Measurements from ENCODE around the gene ENTPD3. TPM values are rescaled to one million over a fixed set of nuclear protein-coding genes. Genes with fewer than 3 reads are reported as not detected.

The ENTPD3 gene
- total RNA-seq, 1 experiment from 2014 or later, result 6.0 TPM

GRCh38 chr3:40452876-40453730 is 66.1 kb downstream of the ENTPD3 start:
- H3K4me3 ChIP-seq (ENCODE audit: low read length), result peak overlapping the region; percentile 77
- peaks cover 7% of the 10 kb centered on the region for H3F3A ChIP-seq (ENCODE audit: low read length, unreplicated experiment)
- H3K9ac ChIP-seq (ENCODE audit: low read length), result peak overlapping the region; percentile 82
- ChIA-PET POLR2A (ENCODE audit: unreplicated experiment) (no interaction called here), CTCF (no interaction called here)
- peak overlapping the region; percentile 92 for H3K4me2 ChIP-seq (ENCODE audit: low read length)
- no peaks in the 10 kb centered on the region for H3K27me3 ChIP-seq (ENCODE audit: low read length)
- no TSS peak for BruUV-seq (replicated peaks)
- no peaks in the 10 kb centered on the region for H3K9me3 ChIP-seq (ENCODE audit: low read length)
- peaks cover 6% of the 10 kb centered on the region for H4K20me1 ChIP-seq (ENCODE audit: low read length)
- DNase-seq (peak; percentile 99), ATAC-seq (peak; percentile 88)
- peak overlapping the region; percentile 52 for H3K27ac ChIP-seq (ENCODE audit: low read length)
- intact Hi-C loops (cut with micrococcal nuclease), result loop anchor here (1.0 to 2.0 kb wide), 6 partner anchors 24 to 142 kb away; partner anchors contain the start of genes ZNF619 and ZNF621
- no peaks in the 10 kb centered on the region for H3K9me2 ChIP-seq (replicated peaks; ENCODE audit: low read length)
- peak overlapping the region; percentile 92 for H2AFZ ChIP-seq (ENCODE audit: low read length)
- H3K79me2 ChIP-seq (ENCODE audit: low read length), result peaks cover 18% of the 10 kb centered on the region
- peaks cover 6% of the 10 kb centered on the region for H3K36me3 ChIP-seq (ENCODE audit: low read depth, low read length)
- no peak for TF ChIP-seq EZH2 (IDR thresholded peaks at IDR 0.05; ENCODE audit: low read length, unreplicated experiment)
- no peak for TF ChIP-seq EZH2phosphoT487 (IDR thresholded peaks at IDR 0.05; ENCODE audit: borderline replicate concordance, low read length)
- H3K4me1 ChIP-seq (ENCODE audit: insufficient read depth, low read length), result peaks cover 43% of the 10 kb centered on the region

- Histone ChIP-seq H3K27ac (ENCODE audit: low read length) (no peak overlapping the region), H3K79me2 (ENCODE audit: low read length) (peaks cover 26% of the 10 kb centered on the region), H3K9me3 (ENCODE audit: low read length) (no peaks in the 10 kb centered on the region), H3K9ac (ENCODE audit: low read length) (peak overlapping the region; percentile 48), H4K20me1 (ENCODE audit: low read length) (peaks cover 15% of the 10 kb centered on the region), H3K9me2 (replicated peaks; ENCODE audit: low read length) (no peaks in the 10 kb centered on the region), H3K4me3 (ENCODE audit: low read length) (peak overlapping the region; percentile 77), H3K36me3 (ENCODE audit: low read depth, low read length) (peaks cover 15% of the 10 kb centered on the region), H2AFZ (ENCODE audit: low read length) (peak overlapping the region; percentile 83; the same call in 1 of the 2 replicates), H3K4me2 (ENCODE audit: low read length) (peak overlapping the region; percentile 92), H3K4me1 (ENCODE audit: insufficient read depth, low read length) (peaks cover 51% of the 10 kb centered on the region), H3F3A (ENCODE audit: low read length, unreplicated experiment) (peaks cover 7% of the 10 kb centered on the region), H3K27me3 (ENCODE audit: low read length) (no peaks in the 10 kb centered on the region)
- POLR2A ChIA-PET (ENCODE audit: unreplicated experiment), result no interaction called here
- no TSS peak for BruUV-seq (replicated peaks)
- CTCF ChIA-PET, result interaction anchor here (0.6 kb wide), 1 partner anchor 17 kb away, joined by 3 read pairs; no protein-coding TSS in a partner anchor
- intact Hi-C loops (cut with micrococcal nuclease), result loop anchor here (1.0 to 2.0 kb wide), 6 partner anchors 23 to 143 kb away; partner anchors contain the start of genes ZNF619 and ZNF621
- DNase-seq, result no peak
- TF ChIP-seq, protein P1, sequence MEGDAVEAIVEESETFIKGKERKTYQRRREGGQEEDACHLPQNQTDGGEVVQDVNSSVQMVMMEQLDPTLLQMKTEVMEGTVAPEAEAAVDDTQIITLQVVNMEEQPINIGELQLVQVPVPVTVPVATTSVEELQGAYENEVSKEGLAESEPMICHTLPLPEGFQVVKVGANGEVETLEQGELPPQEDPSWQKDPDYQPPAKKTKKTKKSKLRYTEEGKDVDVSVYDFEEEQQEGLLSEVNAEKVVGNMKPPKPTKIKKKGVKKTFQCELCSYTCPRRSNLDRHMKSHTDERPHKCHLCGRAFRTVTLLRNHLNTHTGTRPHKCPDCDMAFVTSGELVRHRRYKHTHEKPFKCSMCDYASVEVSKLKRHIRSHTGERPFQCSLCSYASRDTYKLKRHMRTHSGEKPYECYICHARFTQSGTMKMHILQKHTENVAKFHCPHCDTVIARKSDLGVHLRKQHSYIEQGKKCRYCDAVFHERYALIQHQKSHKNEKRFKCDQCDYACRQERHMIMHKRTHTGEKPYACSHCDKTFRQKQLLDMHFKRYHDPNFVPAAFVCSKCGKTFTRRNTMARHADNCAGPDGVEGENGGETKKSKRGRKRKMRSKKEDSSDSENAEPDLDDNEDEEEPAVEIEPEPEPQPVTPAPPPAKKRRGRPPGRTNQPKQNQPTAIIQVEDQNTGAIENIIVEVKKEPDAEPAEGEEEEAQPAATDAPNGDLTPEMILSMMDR (conservative IDR thresholded peaks at IDR 0.05; ENCODE audit: low read depth, low read length), result no peak
- TF ChIP-seq EZH2phosphoT487 (IDR thresholded peaks at IDR 0.05; ENCODE audit: borderline replicate concordance, low read length) (no peak), EZH2 (IDR thresholded peaks at IDR 0.05; ENCODE audit: low read length, unreplicated experiment) (no peak)
- ATAC-seq, result no peak
These were observed 66.9 kb downstream of the ENTPD3 start for GRCh38 chr3:40453933-40454332.

GRCh38 chr3:40455328-40455727 is 68.3 kb downstream of the ENTPD3 start:
- Histone ChIP-seq H3K4me3 (ENCODE audit: low read length) (no peak overlapping the region), H3K27me3 (ENCODE audit: low read length) (no peaks in the 10 kb centered on the region), H3F3A (ENCODE audit: low read length, unreplicated experiment) (peaks cover 15% of the 10 kb centered on the region), H3K9me2 (replicated peaks; ENCODE audit: low read length) (no peaks in the 10 kb centered on the region), H3K9me3 (ENCODE audit: low read length) (no peaks in the 10 kb centered on the region), H3K4me1 (ENCODE audit: insufficient read depth, low read length) (peaks cover 63% of the 10 kb centered on the region), H3K36me3 (ENCODE audit: low read depth, low read length) (peaks cover 26% of the 10 kb centered on the region), H3K79me2 (ENCODE audit: low read length) (peaks cover 39% of the 10 kb centered on the region), H3K4me2 (ENCODE audit: low read length) (no peak overlapping the region), H3K9ac (ENCODE audit: low read length) (no peak overlapping the region), H4K20me1 (ENCODE audit: low read length) (peaks cover 28% of the 10 kb centered on the region), H3K27ac (ENCODE audit: low read length) (no peak overlapping the region), H2AFZ (ENCODE audit: low read length) (no peak overlapping the region)
- DNase-seq (no peak), ATAC-seq (no peak)
- TF ChIP-seq, protein P1 (conservative IDR thresholded peaks at IDR 0.05; ENCODE audit: low read depth, low read length), result no peak
- TF ChIP-seq EZH2 (IDR thresholded peaks at IDR 0.05; ENCODE audit: low read length, unreplicated experiment), result no peak
- TF ChIP-seq EZH2phosphoT487 (IDR thresholded peaks at IDR 0.05; ENCODE audit: borderline replicate concordance, low read length), result no peak
- ChIA-PET POLR2A (ENCODE audit: unreplicated experiment) (no interaction called here), CTCF (no interaction called here)
- BruUV-seq (replicated peaks), result no TSS peak
- intact Hi-C loops (cut with micrococcal nuclease), result loop anchor here (5.0 kb wide), 1 partner anchor 1507 kb away; the partner anchor contains the start of gene ULK4
